ENCODE measurements around the gene HDC.

DNA sequence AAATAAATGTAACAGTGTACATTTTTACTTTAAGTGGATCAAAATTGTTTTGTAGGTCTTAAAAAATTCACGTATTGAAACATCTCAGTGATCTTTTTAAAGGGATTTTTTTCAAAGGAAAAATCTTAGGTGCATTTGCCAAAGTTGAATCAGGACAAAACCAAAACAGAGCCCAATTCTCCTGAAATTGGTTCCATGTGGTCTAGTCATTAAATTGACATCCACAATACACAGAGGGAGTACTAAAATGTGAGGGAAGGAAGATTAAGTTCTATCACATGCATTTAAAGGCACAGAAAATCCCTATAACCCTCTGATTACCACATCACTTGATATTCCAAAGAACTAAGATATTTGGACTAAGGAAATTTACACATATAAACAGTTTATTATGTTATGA, 39.3 kb upstream of the HDC start:
- TF ChIP-seq, protein P1, sequence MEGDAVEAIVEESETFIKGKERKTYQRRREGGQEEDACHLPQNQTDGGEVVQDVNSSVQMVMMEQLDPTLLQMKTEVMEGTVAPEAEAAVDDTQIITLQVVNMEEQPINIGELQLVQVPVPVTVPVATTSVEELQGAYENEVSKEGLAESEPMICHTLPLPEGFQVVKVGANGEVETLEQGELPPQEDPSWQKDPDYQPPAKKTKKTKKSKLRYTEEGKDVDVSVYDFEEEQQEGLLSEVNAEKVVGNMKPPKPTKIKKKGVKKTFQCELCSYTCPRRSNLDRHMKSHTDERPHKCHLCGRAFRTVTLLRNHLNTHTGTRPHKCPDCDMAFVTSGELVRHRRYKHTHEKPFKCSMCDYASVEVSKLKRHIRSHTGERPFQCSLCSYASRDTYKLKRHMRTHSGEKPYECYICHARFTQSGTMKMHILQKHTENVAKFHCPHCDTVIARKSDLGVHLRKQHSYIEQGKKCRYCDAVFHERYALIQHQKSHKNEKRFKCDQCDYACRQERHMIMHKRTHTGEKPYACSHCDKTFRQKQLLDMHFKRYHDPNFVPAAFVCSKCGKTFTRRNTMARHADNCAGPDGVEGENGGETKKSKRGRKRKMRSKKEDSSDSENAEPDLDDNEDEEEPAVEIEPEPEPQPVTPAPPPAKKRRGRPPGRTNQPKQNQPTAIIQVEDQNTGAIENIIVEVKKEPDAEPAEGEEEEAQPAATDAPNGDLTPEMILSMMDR (IDR thresholded peaks at IDR 0.05): no peak
- TF ChIP-seq POLR2AphosphoS5 (IDR thresholded peaks at IDR 0.05): no peak

Measured in sigmoid colon (tissue), 4 donors.